ENCODE data around the gene SYNE3. TPM values are rescaled to one million over a fixed set of nuclear protein-coding genes. Genes with fewer than 3 reads are reported as not detected.
A peak's percentile ranks its signal among the peaks of the same experiment; 100 is the strongest.

Gene SYNE3
- total and polyA plus RNA-seq, 2 of the 8 experiments (the other 6 are each of a cell fraction or from before 2014, with no cell fraction given), result under 0.01 TPM; not detected in 1

DNA sequence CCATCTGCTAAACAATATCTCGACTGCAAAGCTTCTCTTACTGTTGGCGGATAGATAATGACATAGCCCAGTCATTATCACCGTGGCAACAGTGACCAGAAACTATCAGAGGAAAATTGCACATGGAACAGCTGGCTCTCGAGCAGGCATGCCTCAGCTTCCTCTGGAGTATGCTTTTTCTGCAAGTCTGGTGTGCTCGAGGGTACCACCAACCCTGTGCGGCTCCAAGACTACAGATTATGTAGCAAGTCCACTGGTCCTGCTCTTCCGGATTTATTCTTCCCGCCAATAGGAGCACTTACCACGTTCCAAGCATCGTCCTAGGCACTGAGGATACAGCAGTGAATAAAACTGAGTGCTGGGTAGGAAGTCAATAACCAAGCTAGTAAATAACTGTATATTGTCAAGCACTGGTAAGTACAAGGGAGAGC lies 17.0 kb upstream of the SYNE3 start:
- Histone ChIP-seq H3K23ac (ENCODE audit: insufficient read length) (no peak overlapping the region), H2BK15ac (ENCODE audit: low read length) (no peak overlapping the region), H4K8ac (ENCODE audit: extremely low read depth, insufficient read depth, low read length) (no peak overlapping the region), H4K91ac (replicated peaks; ENCODE audit: insufficient read length, low read length) (no peak overlapping the region), H3K27me3 (replicated peaks in 1 of 4; ENCODE audit: control insufficient read depth in 3 of 4, extremely low read depth in 1 of 4, insufficient read depth in 3 of 4, low read length in 3 of 4) (no peaks in the 10 kb centered on the region), H3K14ac (ENCODE audit: insufficient read length) (no peak overlapping the region), H3K36me3 (ENCODE audit: control insufficient read depth in 2 of 4, insufficient read depth in 4 of 4, low read length in 3 of 4) (peaks cover 0 to 12% (median 2%) of the 10 kb centered on the region in 4 experiments; a peak in 2 of 8 replicates), H3K4me1 (replicated peaks in 1 of 4; ENCODE audit: control insufficient read depth in 3 of 4, insufficient read depth in 4 of 4, low read length in 3 of 4) (peaks cover 2 to 16% (median 3%) of the 10 kb centered on the region in 4 experiments), H2AFZ (ENCODE audit: low read length) (peak overlapping the region; percentile 14; the same call in 1 of the 2 replicates), H2BK120ac (replicated peaks; ENCODE audit: low read depth, low read length) (no peak overlapping the region), H3K27ac (ENCODE audit: low read depth, low read length) (peak overlapping the region; percentile 39; the same call in 1 of the 2 replicates), H2BK5ac (ENCODE audit: low read depth, low read length) (no peak overlapping the region; the same call in 1 of the 2 replicates), H2BK20ac (ENCODE audit: low read length) (no peak overlapping the region), H3K79me1 (ENCODE audit: low read depth, low read length) (peaks cover 12% of the 10 kb centered on the region), H3K9ac (replicated peaks in 1 of 4; ENCODE audit: extremely low read depth in 1 of 4, low read depth in 3 of 4, low read length in 3 of 4) (peak overlapping the region; percentile 15 to 97 (median 74)), H4K5ac (ENCODE audit: insufficient read length, low read depth, low read length) (no peak overlapping the region), H3K9me3 (ENCODE audit: insufficient read depth in 2 of 2, low read depth in 1 of 2, low read length in 1 of 2) (no peaks in the 10 kb centered on the region), H3K4ac (replicated peaks; ENCODE audit: insufficient read length, low read depth, low read length) (no peak overlapping the region), H3K23me2 (ENCODE audit: low read depth, low read length) (peaks cover 16% of the 10 kb centered on the region; the same call in 1 of the 2 replicates), H3K18ac (ENCODE audit: extremely low read depth, low read length) (no peak overlapping the region), H3K56ac (replicated peaks; ENCODE audit: insufficient read length, low read depth, low read length) (peak overlapping the region; percentile 5), H4K20me1 (replicated peaks in 1 of 2; ENCODE audit: control insufficient read depth in 1 of 2, insufficient read depth in 2 of 2, low read length in 2 of 2) (peaks cover 35 to 40% of the 10 kb centered on the region in 2 experiments), H2AK5ac (ENCODE audit: low read depth, low read length) (no peak overlapping the region), H2BK12ac (ENCODE audit: low read depth, low read length) (no peak overlapping the region), H3K4me2 (ENCODE audit: insufficient read depth in 1 of 2, low read depth in 2 of 2, low read length in 2 of 2) (peak overlapping the region; percentile 83 to 93), H3K79me2 (ENCODE audit: control insufficient read depth in 1 of 2, insufficient read depth in 2 of 2, low read length in 2 of 2) (peaks cover 24 to 83% of the 10 kb centered on the region in 2 experiments), H3K4me3 (ENCODE audit: extremely low read depth in 1 of 4, insufficient read depth in 2 of 4, low read depth in 3 of 4, low read length in 4 of 4) (peak overlapping the region; percentile 57 to 98 (median 90))
- TF ChIP-seq, protein P1, sequence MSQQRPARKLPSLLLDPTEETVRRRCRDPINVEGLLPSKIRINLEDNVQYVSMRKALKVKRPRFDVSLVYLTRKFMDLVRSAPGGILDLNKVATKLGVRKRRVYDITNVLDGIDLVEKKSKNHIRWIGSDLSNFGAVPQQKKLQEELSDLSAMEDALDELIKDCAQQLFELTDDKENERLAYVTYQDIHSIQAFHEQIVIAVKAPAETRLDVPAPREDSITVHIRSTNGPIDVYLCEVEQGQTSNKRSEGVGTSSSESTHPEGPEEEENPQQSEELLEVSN (IDR thresholded peaks at IDR 0.05), result peak; percentile 10; the same call in 1 of the 2 replicates
- no peak for TF ChIP-seq SP2 (IDR thresholded peaks at IDR 0.05; ENCODE audit: low read length)
- 28% methylated on average over 10 of the region's 10 CpGs; no CpG with 5 or more reads in 1 of the 2 experiments for WGBS, 2 experiments (ENCODE audit: extremely low coverage in 1 of 2, insufficient coverage in 1 of 2, insufficient read length in 1 of 2, insufficient replicate concordance in 2 of 2, low coverage in 1 of 2, low lambda C conversion rate in 2 of 2, missing lambda C conversion rate in 1 of 2)
- FAIRE-seq (no peak), DNase-seq (ENCODE audit: low read depth in 1 of 2, low spot score in 2 of 2) (no peak)
- ChIA-PET POLR2A (ENCODE audit: partially characterized antibody) (interaction anchor here (0.8 to 2.5 kb wide), 5 partner anchors 8 to 88 kb away, joined by 3 to 7 read pairs (median 4); no protein-coding TSS in a partner anchor), CTCF (ENCODE audit: partially characterized antibody) (interaction anchor here (1.1 to 3.8 kb wide), 3 partner anchors 88 to 162 kb away, joined by 3 to 13 read pairs (median 5); no protein-coding TSS in a partner anchor)

Data from H1 (cell line).